HepG2 (cell line): ENCODE measurements around the gene METRN. TPM values are rescaled to one million over a fixed set of nuclear protein-coding genes. Genes with fewer than 3 reads are reported as not detected.

Experiments used
- KDM5B ChIP-seq: sonication (generic); formaldehyde crosslinking; IDR thresholded peaks from 2 replicates; pipeline ENCODE4 v1.4.0; 2020; ENCODE audit warnings: missing genetic modification reagents, mild to moderate bottlenecking, borderline replicate concordance
- KLF13 ChIP-seq: sonication (generic); formaldehyde crosslinking; IDR thresholded peaks from 2 replicates; pipeline ENCODE4 v1.4.0; 2020; ENCODE audit warnings: mild to moderate bottlenecking, missing genetic modification reagents
- PRDM10 ChIP-seq: sonication (generic); formaldehyde crosslinking; IDR thresholded peaks from 2 replicates; pipeline ENCODE4 v1.4.0; 2020; ENCODE audit warnings: low read depth, missing genetic modification reagents
- SOX6 ChIP-seq, 2 experiments: fragments of 450-650 bp in 1 of 2; sonication (generic) in 1 of 2; formaldehyde crosslinking in 1 of 2; IDR thresholded peaks; 2 replicates each; pipeline versions ENCODE4 v1.4.0 to v1.6.1; 2017 to 2020; ENCODE audit warnings: antibody characterized with exemption in 1 of 2, mild to moderate bottlenecking in 1 of 2, missing genetic modification reagents in 1 of 2
- ZBTB21 ChIP-seq: sonication (generic); formaldehyde crosslinking; IDR thresholded peaks from 2 replicates; pipeline ENCODE4 v1.4.0; 2020; ENCODE audit warnings: missing genetic modification reagents
- ZNF260 ChIP-seq: sonication (generic); formaldehyde crosslinking; IDR thresholded peaks from 2 replicates; pipeline ENCODE4 v1.4.0; 2020; ENCODE audit warnings: missing genetic modification reagents, low read depth, mild to moderate bottlenecking, borderline replicate concordance
- ZNF296 ChIP-seq: sonication (generic); formaldehyde crosslinking; conservative IDR thresholded peaks from 2 replicates; pipeline ENCODE4 v1.5.0; 2020; ENCODE audit warnings: mild to moderate bottlenecking, missing genetic modification reagents
- ZNF430 ChIP-seq: sonication (generic); formaldehyde crosslinking; IDR thresholded peaks from 2 replicates; pipeline ENCODE4 v1.9.0; 2021; ENCODE audit warnings: mild to moderate bottlenecking, missing genetic modification reagents
- ZNF513 ChIP-seq: sonication (generic); formaldehyde crosslinking; conservative IDR thresholded peaks from 2 replicates; pipeline ENCODE4 v1.5.0; 2020; ENCODE audit warnings: missing genetic modification reagents
- ZNF747 ChIP-seq: sonication (generic); formaldehyde crosslinking; IDR thresholded peaks from 2 replicates; pipeline ENCODE4 v1.8.1; 2023; ENCODE audit warnings: missing genetic modification reagents, mild to moderate bottlenecking, borderline replicate concordance
- polyA plus RNA-seq, 8 experiments: library from polyadenylated mRNA; depleted of rRNA in 3 of 8; stranded (reverse) in 7 of 8; unstranded in 1 of 8; fragments of >200 nt; fragmentation: Illumina TruSeq in 4 of 8; extraction: Trizol in 4 of 8; gene quantifications; 2 replicates each; pipeline versions ENCODE4 v1.2.1 to v1.2.3, GENCODE V29; 2011 to 2016; ENCODE audit warnings: low read depth in 4 of 8, missing spikeins in 1 of 8, mixed read lengths in 1 of 8; ENCODE audit not compliant: insufficient read depth in 1 of 8
- total RNA-seq, 5 experiments: library from RNA; depleted of rRNA; stranded (reverse); fragments of >200 nt; fragmentation: Illumina TruSeq; extraction: Trizol; gene quantifications; 2 replicates each; pipeline ENCODE4 v1.2.3, GENCODE V29; 2016; ENCODE audit warnings: low read depth in 1 of 5
- TF ChIP-seq, protein P1 (sequence below): sonication (generic); formaldehyde crosslinking; IDR thresholded peaks from 2 replicates; pipeline ENCODE4 v1.4.0; 2020; ENCODE audit warnings: mild to moderate bottlenecking, missing genetic modification reagents
- TF ChIP-seq, protein P2 (sequence below): IDR thresholded peaks from 2 replicates; pipeline ENCODE4 v1.6.1; 2016; ENCODE audit warnings: mild to moderate bottlenecking, missing biosample characterization, missing genetic modification reagents
- TF ChIP-seq, protein P3 (sequence below): sonication (generic); formaldehyde crosslinking; IDR thresholded peaks from 2 replicates; pipeline ENCODE4 v1.8.0; 2022; ENCODE audit warnings: mild to moderate bottlenecking, missing genetic modification reagents, moderate library complexity
- TF ChIP-seq, protein P4 (sequence below): sonication (generic); formaldehyde crosslinking; IDR thresholded peaks from 2 replicates; pipeline ENCODE4 v1.4.0; 2020; ENCODE audit warnings: mild to moderate bottlenecking, missing genetic modification reagents
- TF ChIP-seq, protein P5 (sequence below): sonication (generic); formaldehyde crosslinking; IDR thresholded peaks from 2 replicates; pipeline ENCODE4 v1.8.0; 2023; ENCODE audit warnings: mild to moderate bottlenecking, missing genetic modification reagents

Gene METRN
- total and polyA plus RNA-seq, 2 of the 13 experiments (the other 11 are each of a cell fraction or from before 2014, with no cell fraction given), result 25.5 to 46.1 TPM

GRCh38 chr16:721765-722540, 7.0 kb downstream of the METRN start (continued):
- TF ChIP-seq SOX6 (IDR thresholded peaks at IDR 0.05), result no peak
- TF ChIP-seq SOX6 (CRISPR knock-in tag; IDR thresholded peaks at IDR 0.05), result 0 out of 2 replicates have a peak, but pooled peaks have one; percentile 18
- TF ChIP-seq, protein P1, sequence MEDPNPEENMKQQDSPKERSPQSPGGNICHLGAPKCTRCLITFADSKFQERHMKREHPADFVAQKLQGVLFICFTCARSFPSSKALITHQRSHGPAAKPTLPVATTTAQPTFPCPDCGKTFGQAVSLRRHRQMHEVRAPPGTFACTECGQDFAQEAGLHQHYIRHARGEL (CRISPR knock-in tag), result 0 out of 2 replicates have a peak, but pooled peaks have one; percentile 6
- TF ChIP-seq, protein P2, sequence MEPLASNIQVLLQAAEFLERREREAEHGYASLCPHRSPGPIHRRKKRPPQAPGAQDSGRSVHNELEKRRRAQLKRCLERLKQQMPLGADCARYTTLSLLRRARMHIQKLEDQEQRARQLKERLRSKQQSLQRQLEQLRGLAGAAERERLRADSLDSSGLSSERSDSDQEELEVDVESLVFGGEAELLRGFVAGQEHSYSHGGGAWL (CRISPR knock-in tag), result peak; percentile 11; the same call in 1 of the 2 replicates
- no peak; the same call in 1 of the 2 replicates for TF ChIP-seq KLF13 (CRISPR knock-in tag)
- TF ChIP-seq ZNF430 (CRISPR knock-in tag), result peak; percentile 32; the same call in 1 of the 2 replicates
- TF ChIP-seq PRDM10, result no peak
- no peak for TF ChIP-seq ZNF513 (CRISPR knock-in tag)
- no peak for TF ChIP-seq ZBTB21 (CRISPR knock-in tag)
- TF ChIP-seq, protein P3, sequence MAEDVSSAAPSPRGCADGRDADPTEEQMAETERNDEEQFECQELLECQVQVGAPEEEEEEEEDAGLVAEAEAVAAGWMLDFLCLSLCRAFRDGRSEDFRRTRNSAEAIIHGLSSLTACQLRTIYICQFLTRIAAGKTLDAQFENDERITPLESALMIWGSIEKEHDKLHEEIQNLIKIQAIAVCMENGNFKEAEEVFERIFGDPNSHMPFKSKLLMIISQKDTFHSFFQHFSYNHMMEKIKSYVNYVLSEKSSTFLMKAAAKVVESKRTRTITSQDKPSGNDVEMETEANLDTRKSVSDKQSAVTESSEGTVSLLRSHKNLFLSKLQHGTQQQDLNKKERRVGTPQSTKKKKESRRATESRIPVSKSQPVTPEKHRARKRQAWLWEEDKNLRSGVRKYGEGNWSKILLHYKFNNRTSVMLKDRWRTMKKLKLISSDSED (CRISPR knock-in tag), result no peak
- TF ChIP-seq ZNF747 (CRISPR knock-in tag), result no peak
- no peak for TF ChIP-seq ZNF260 (CRISPR knock-in tag)
- TF ChIP-seq, protein P4, sequence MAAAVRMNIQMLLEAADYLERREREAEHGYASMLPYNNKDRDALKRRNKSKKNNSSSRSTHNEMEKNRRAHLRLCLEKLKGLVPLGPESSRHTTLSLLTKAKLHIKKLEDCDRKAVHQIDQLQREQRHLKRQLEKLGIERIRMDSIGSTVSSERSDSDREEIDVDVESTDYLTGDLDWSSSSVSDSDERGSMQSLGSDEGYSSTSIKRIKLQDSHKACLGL (CRISPR knock-in tag), result 0 out of 2 replicates have a peak, but pooled peaks have one; percentile 5
- TF ChIP-seq ZNF296 (CRISPR knock-in tag), result no peak
- TF ChIP-seq, protein P5, sequence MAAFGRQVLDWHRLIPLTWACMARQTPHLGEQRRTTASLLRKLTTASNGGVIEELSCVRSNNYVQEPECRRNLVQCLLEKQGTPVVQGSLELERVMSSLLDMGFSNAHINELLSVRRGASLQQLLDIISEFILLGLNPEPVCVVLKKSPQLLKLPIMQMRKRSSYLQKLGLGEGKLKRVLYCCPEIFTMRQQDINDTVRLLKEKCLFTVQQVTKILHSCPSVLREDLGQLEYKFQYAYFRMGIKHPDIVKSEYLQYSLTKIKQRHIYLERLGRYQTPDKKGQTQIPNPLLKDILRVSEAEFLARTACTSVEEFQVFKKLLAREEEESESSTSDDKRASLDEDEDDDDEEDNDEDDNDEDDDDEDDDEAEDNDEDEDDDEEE, result peak; percentile 49; the same call in 1 of the 2 replicates
- TF ChIP-seq KDM5B (CRISPR knock-in tag), result 0 out of 2 replicates have a peak, but pooled peaks have one; percentile 10
